Activated T-helper 9 cell treated with anti-CD3 and anti-CD28 coated beads, Interleukin-2, amount 50 U/mL, for 16 hours (primary cell): ENCODE results near the gene OVCH1.
"Not testable (repeated sequence)": the region's sequence is repeated elsewhere in the genome, so short reads cannot be mapped to it uniquely, and the experiment has no call there.

Experiments used
- DNase-seq: peaks from one replicate; pipeline ENCODE4 v3.0.0-alpha.2; 2020; ENCODE audit warnings: low read depth

Gene OVCH1

GRCh38 chr12:29402437-29402836 is 95.0 kb downstream of the OVCH1 start:
- no peak for DNase-seq

- DNase-seq: no peak
Observed at GRCh38 chr12:29398495-29398894, 99.0 kb downstream of the OVCH1 start.

- DNase-seq: no peak
Observed at GRCh38 chr12:29396774-29397173, 100.7 kb downstream of the OVCH1 start.

- DNase-seq: no peak
Observed at GRCh38 chr12:29395356-29395755, 102.1 kb downstream of the OVCH1 start.

GRCh38 chr12:29390419-29390818 is 107.1 kb downstream of the OVCH1 start:
- DNase-seq: not testable (repeated sequence)

- DNase-seq: no peak
Observed at GRCh38 chr12:29389295-29389919, 108.1 kb downstream of the OVCH1 start.

GRCh38 chr12:29386084-29386680 is 111.3 kb downstream of the OVCH1 start:
- DNase-seq: not testable (repeated sequence)

- DNase-seq: not testable (repeated sequence)
Observed at GRCh38 chr12:29385194-29385593, 112.3 kb downstream of the OVCH1 start.

GRCh38 chr12:29382251-29382650 is 115.2 kb downstream of the OVCH1 start:
- DNase-seq: no peak

- DNase-seq: peak; percentile 76
Observed at GRCh38 chr12:29380536-29381523, 116.7 kb downstream of the OVCH1 start, which contains the start of gene ERGIC2. ERGIC2 (minus strand) TSS chr12:29381172; CDS start chr12:29371633, 9,539 bp downstream.
